AG10803 (cell line): Measurements from ENCODE around the gene PAK1.

ENCODE experiments used
- DNase-seq: peaks from one replicate; pipeline ENCODE4 v3.0.0; 2010; ENCODE audit warnings: low read depth
- H3K4me3 ChIP-seq: 2 replicates; pipeline ENCODE4 v1.5.1; 2011; ENCODE audit warnings: mild to moderate bottlenecking, low read length, control low read depth
- TF ChIP-seq, protein P1 (sequence below): conservative IDR thresholded peaks from 2 replicates; pipeline ENCODE4 v1.5.1; 2011; ENCODE audit warnings: mild to moderate bottlenecking, low read length, control low read depth, inconsistent platforms

Gene PAK1

DNA sequence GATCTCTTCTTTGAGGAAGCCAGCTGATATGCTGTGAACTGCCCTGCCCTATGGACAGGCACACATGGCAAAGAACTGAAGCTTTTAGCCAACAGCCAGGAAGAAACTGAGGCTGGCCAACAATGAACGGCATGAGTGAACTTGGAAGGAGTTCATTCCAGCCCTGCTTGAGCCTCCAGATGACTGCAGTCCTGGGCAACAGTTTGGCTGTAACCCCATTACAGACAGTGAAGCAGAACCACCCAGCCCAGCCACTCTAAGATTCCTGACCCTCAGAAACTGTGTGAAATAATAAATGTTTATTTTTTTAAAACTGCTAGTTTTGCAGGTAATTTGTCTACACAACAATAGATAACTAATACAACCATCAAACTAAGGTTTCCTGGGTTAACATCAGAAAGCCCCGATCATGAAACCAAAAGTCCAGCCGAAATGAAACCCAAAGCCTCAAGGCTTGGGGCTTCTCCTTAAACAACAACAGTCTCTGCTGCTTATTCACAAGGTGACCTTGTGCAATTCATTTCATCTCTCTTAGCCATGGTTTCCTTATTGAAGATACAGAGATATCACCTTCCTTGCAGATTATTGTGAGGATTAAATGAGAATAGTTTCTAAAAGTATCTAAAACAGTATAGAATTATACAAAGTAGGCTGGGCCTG is 31.4 kb downstream of the PAK1 start:
- no peak for DNase-seq
- TF ChIP-seq, protein P1, sequence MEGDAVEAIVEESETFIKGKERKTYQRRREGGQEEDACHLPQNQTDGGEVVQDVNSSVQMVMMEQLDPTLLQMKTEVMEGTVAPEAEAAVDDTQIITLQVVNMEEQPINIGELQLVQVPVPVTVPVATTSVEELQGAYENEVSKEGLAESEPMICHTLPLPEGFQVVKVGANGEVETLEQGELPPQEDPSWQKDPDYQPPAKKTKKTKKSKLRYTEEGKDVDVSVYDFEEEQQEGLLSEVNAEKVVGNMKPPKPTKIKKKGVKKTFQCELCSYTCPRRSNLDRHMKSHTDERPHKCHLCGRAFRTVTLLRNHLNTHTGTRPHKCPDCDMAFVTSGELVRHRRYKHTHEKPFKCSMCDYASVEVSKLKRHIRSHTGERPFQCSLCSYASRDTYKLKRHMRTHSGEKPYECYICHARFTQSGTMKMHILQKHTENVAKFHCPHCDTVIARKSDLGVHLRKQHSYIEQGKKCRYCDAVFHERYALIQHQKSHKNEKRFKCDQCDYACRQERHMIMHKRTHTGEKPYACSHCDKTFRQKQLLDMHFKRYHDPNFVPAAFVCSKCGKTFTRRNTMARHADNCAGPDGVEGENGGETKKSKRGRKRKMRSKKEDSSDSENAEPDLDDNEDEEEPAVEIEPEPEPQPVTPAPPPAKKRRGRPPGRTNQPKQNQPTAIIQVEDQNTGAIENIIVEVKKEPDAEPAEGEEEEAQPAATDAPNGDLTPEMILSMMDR = no peak
- no peak overlapping the region for H3K4me3 ChIP-seq

DNA sequence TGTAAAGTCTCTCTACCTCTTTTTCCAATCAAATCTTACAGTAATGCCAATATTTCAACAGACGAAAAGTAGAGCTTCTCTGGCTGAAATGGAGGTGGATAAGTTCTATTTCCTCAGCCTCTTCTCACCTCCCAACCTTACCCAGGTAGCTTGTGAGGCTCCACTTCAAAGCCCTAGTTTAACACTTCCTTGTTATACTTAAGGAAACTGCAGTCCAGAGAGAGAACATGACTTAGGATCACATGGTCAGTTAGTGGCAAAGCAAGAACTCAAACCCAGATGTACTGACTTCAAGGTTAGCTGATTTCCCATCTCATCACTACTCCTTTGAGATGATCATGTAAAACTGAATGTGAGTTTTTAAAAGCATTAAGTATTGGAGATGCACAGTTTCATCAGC is 32.5 kb downstream of the PAK1 start:
- no peak for DNase-seq
- TF ChIP-seq, protein P1 = no peak
- H3K4me3 ChIP-seq = no peak overlapping the region

DNA sequence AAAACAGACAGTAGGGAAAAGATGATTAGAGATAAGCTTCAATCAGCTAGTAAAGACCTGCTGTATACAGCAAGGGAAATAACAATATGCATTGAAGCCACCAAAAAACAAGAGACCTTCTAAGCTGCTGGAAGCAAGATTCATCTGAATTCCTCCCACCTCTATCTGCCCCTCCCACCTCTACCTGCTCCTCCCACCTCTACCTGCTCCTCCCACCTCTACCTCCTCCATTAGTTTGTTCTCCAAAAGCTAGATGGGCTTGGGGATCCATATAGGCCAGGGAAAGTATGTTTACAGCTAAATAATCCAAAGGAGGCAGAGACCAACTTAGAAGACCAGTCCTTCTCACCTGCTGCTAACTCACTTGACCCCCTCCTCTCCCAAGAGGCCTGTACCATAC is 33.2 kb downstream of the PAK1 start:
- TF ChIP-seq, protein P1 = no peak

DNA sequence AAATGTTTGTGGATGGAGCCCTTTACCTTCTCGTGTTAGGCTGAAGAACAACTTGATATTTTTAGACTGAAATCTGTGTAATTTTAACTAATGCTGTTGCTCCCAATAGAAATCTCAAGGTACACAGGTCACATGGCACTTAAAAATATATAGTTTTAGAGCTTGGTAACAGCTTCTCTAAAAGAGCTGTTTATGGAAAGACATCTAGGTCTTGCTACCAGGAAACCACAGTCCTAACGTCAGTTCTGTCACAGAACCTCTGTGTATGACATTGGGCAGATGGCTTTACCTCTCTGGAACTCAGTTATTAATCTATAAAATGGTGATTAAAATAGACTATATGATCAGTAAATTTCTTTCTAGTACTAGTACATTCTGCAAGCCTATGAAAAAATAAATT is 35.4 kb downstream of the PAK1 start:
- DNase-seq = no peak
- H3K4me3 ChIP-seq = no peak overlapping the region
- TF ChIP-seq, protein P1 = no peak

More for the DNA sequence above, 33.2 kb downstream of the PAK1 start:
- no peak overlapping the region for H3K4me3 ChIP-seq
- DNase-seq = no peak

DNA sequence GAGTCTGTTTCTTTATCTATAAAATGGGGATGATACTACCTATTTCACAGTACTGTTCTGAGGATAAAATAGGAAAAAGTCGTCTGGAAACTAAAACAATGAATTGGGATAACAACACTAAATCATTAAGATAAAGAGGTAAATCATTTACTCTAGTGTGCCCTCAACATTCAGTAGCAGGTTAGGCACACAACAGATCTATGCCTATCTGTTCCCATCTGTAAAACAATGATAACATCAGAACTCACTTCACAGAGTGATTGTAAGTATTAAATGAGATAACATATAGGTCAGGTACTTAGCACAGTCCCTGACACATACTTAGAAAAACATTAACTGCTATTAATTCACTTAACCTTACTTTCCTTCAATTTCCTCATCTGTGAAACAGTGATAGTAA is 36.9 kb downstream of the PAK1 start:
- TF ChIP-seq, protein P1 = no peak

DNA sequence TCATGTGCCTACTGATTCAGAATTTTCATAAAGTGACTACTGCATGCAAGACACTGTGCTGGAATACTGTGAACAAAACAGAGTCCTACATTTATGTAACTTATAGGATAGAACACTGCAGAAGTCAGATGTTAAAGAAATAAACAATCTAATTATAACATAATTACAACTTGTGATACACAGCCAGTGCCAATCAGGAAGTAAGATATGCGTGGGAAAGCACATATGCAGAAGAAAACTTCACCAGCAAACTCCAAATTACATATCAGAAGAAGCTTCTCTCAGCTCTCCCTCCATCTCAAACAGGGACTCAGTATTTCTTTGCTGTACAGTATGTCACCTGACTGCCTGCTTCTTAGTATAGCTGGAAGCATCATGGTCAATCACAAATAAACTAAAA is 37.4 kb downstream of the PAK1 start:
- TF ChIP-seq, protein P1 = no peak
- no peak for DNase-seq
- H3K4me3 ChIP-seq = no peak overlapping the region

More for the DNA sequence above, 36.9 kb downstream of the PAK1 start:
- DNase-seq = no peak
- no peak overlapping the region for H3K4me3 ChIP-seq

DNA sequence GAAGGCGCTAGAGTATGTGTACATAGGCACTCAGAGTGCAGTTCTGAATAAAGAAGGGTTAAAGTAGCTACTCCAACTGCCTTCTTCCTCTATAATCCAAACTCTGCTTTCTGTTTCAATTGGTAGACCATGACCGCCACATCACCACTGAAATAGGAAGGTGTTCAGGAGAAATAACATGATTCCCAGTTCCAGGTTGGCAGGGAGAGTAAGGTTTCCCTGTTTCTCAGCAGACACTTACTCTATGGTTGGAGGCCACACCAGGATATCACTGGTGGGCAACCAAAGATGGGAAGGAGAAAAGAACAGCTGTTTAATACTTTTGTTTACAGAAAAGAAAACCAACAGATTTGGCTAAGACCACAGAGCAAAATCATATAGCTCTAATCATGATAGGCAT is 37.9 kb downstream of the PAK1 start:
- DNase-seq = no peak
- TF ChIP-seq, protein P1 = no peak
- no peak overlapping the region for H3K4me3 ChIP-seq
